Astrocyte (in vitro differentiated cells and primary cell): ENCODE data around the gene OR4Q2. TPM values are rescaled to one million over a fixed set of nuclear protein-coding genes. Genes with fewer than 3 reads are reported as not detected.

ENCODE experiments used
- DNase-seq: peaks from one replicate; pipeline ENCODE4 v3.0.0-alpha.2; 2010; ENCODE audit warnings: low read depth
- FAIRE-seq: peaks from 2 replicates; lab custom pipeline; 2011; peaks lifted over from hg19 to GRCh38; lab: Jason Lieb, UNC
- H2AFZ ChIP-seq: 2 replicates; pipeline ENCODE4 v1.6.0; 2012; ENCODE audit warnings: low read depth, low read length, inconsistent platforms
- H3K27ac ChIP-seq: 2 replicates; pipeline ENCODE4 v1.5.1; 2011; ENCODE audit warnings: low read depth, low read length, inconsistent platforms
- H3K27me3 ChIP-seq: 2 replicates; pipeline ENCODE4 v1.6.0; 2011; ENCODE audit warnings: low read length, inconsistent platforms; ENCODE audit not compliant: insufficient read depth
- H3K36me3 ChIP-seq: 2 replicates; pipeline ENCODE4 v1.5.1; 2011; ENCODE audit warnings: low read length, inconsistent platforms; ENCODE audit not compliant: insufficient read depth
- H3K4me1 ChIP-seq: 2 replicates; pipeline ENCODE4 v1.5.1; 2011; ENCODE audit warnings: low read length, inconsistent platforms; ENCODE audit not compliant: insufficient read depth
- H3K4me2 ChIP-seq: 2 replicates; pipeline ENCODE4 v1.6.0; 2012; ENCODE audit warnings: low read length, inconsistent platforms
- H3K4me3 ChIP-seq: 2 replicates; pipeline ENCODE4 v1.5.1; 2011; ENCODE audit warnings: low read depth, mild to moderate bottlenecking, low read length, inconsistent platforms; ENCODE audit not compliant: insufficient read depth
- H3K79me2 ChIP-seq: 2 replicates; pipeline ENCODE4 v1.6.0; 2012; ENCODE audit warnings: mild to moderate bottlenecking, low read length, inconsistent platforms; ENCODE audit not compliant: insufficient read depth
- H3K9ac ChIP-seq: 2 replicates; pipeline ENCODE4 v1.6.0; 2012; ENCODE audit warnings: mild to moderate bottlenecking, low read length, inconsistent platforms
- H3K9me3 ChIP-seq: 2 replicates; pipeline ENCODE4 v1.5.1; 2012; ENCODE audit warnings: low read depth, mild to moderate bottlenecking, low read length, inconsistent platforms; ENCODE audit not compliant: insufficient read depth
- H4K20me1 ChIP-seq: 2 replicates; pipeline ENCODE4 v1.6.0; 2012; ENCODE audit warnings: low read length, inconsistent platforms; ENCODE audit not compliant: insufficient read depth
- H3K27ac Mint-ChIP-seq: one replicate; pipeline ENCODE4 v1.8.0; 2021; ENCODE audit warnings: mild to moderate bottlenecking, mixed read lengths; ENCODE audit not compliant: unreplicated experiment
- H3K27me3 Mint-ChIP-seq: one replicate; pipeline ENCODE4 v1.8.0; 2021; ENCODE audit warnings: low read depth, mixed read lengths; ENCODE audit not compliant: unreplicated experiment
- H3K36me3 Mint-ChIP-seq: one replicate; pipeline ENCODE4 v1.8.0; 2021; ENCODE audit warnings: low read depth, mixed read lengths; ENCODE audit not compliant: unreplicated experiment
- H3K4me1 Mint-ChIP-seq: one replicate; pipeline ENCODE4 v1.8.0; 2021; ENCODE audit warnings: low read depth, mixed read lengths; ENCODE audit not compliant: unreplicated experiment
- H3K4me3 Mint-ChIP-seq: one replicate; pipeline ENCODE4 v1.8.0; 2021; ENCODE audit warnings: mild to moderate bottlenecking, moderate library complexity, mixed read lengths; ENCODE audit not compliant: unreplicated experiment
- H3K9me3 Mint-ChIP-seq: one replicate; pipeline ENCODE4 v1.8.0; 2021; ENCODE audit warnings: mild to moderate bottlenecking, mixed read lengths; ENCODE audit not compliant: unreplicated experiment
- CTCF ChIP-seq: IDR thresholded peaks from 2 replicates; pipeline ENCODE4 v1.5.1; 2011; ENCODE audit warnings: low read depth, mild to moderate bottlenecking, inconsistent platforms, low read length, moderate library complexity; ENCODE audit not compliant: insufficient read depth
- EZH2 ChIP-seq: IDR thresholded peaks from 2 replicates; pipeline ENCODE4 v1.6.1; 2012; ENCODE audit warnings: mild to moderate bottlenecking, low read length, inconsistent platforms; ENCODE audit not compliant: insufficient read depth
- total RNA-seq: library from RNA; stranded (reverse); gene quantifications from 2 replicates; pipeline ENCODE4 v1.2.1, GENCODE V29; 2021

The OR4Q2 gene
- total RNA-seq, 1 donor from 2014 or later = not detected

GRCh38 chr14:20048202-20048601 lies 46.2 kb downstream of the OR4Q2 start:
- no peak overlapping the region for H2AFZ ChIP-seq
- H3K79me2 ChIP-seq = no peaks in the 10 kb centered on the region
- no peak overlapping the region for H3K9ac ChIP-seq
- H3K4me1 ChIP-seq = no peaks in the 10 kb centered on the region
- TF ChIP-seq EZH2 = no peak
- no peak for TF ChIP-seq CTCF
- DNase-seq = no peak
- H3K4me3 ChIP-seq = no peak overlapping the region
- Mint-ChIP-seq H3K27ac (no peak overlapping the region), H3K4me3 (no peak overlapping the region), H3K9me3 (peaks cover 9% of the 10 kb centered on the region), H3K27me3 (no peaks in the 10 kb centered on the region), H3K36me3 (no peaks in the 10 kb centered on the region), H3K4me1 (no peaks in the 10 kb centered on the region)
- no peak overlapping the region for H3K27ac ChIP-seq
- peaks cover 5% of the 10 kb centered on the region for H3K9me3 ChIP-seq
- H3K27me3 ChIP-seq = no peaks in the 10 kb centered on the region
- H3K36me3 ChIP-seq = no peaks in the 10 kb centered on the region
- FAIRE-seq = no peak
- no peaks in the 10 kb centered on the region for H4K20me1 ChIP-seq
- no peak overlapping the region for H3K4me2 ChIP-seq

Other genes with a start within 250 kb of the OR4Q2 start
- not detected in 2 replicates for gene OR4M1, start 228.7 kb upstream of the OR4Q2 start, total RNA-seq
- not detected in 2 replicates for gene OR4N2, start 198.4 kb upstream of the OR4Q2 start, total RNA-seq
- gene OR4K2, start 127.0 kb upstream of the OR4Q2 start, total RNA-seq = not detected in 2 replicates
- not detected in 2 replicates for gene OR4K5, start 81.6 kb upstream of the OR4Q2 start, total RNA-seq
- gene OR4K1, start 71.2 kb upstream of the OR4Q2 start, total RNA-seq = not detected in 2 replicates
- gene OR4K15, start 26.6 kb upstream of the OR4Q2 start, total RNA-seq = not detected in 2 replicates
- gene OR4K14, start 17.1 kb downstream of the OR4Q2 start, total RNA-seq = not detected in 2 replicates
- not detected in 2 replicates for gene OR4K13, start 33.9 kb downstream of the OR4Q2 start, total RNA-seq
- gene OR4L1, start 57.9 kb downstream of the OR4Q2 start, total RNA-seq = not detected in 2 replicates
- gene OR4K17, start 108.6 kb downstream of the OR4Q2 start, total RNA-seq = not detected in 2 replicates
- not detected in 2 replicates for gene OR4N5, start 136.7 kb downstream of the OR4Q2 start, total RNA-seq
- not detected in 2 replicates for gene OR11G2, start 188.7 kb downstream of the OR4Q2 start, total RNA-seq
- gene OR11H6, start 221.5 kb downstream of the OR4Q2 start, total RNA-seq = not detected in 2 replicates
- gene OR11H7, start 226.8 kb downstream of the OR4Q2 start, total RNA-seq = not detected in 2 replicates
- gene OR11H4, start 237.1 kb downstream of the OR4Q2 start, total RNA-seq = not detected in 2 replicates